ENCODE measurements around the gene FAM83G. TPM values are rescaled to one million over a fixed set of nuclear protein-coding genes. Genes with fewer than 3 reads are reported as not detected.
"Not testable (repeated sequence)": the region's sequence is repeated elsewhere in the genome, so short reads cannot be mapped to it uniquely, and the experiment has no call there.

Gene FAM83G, protein sequence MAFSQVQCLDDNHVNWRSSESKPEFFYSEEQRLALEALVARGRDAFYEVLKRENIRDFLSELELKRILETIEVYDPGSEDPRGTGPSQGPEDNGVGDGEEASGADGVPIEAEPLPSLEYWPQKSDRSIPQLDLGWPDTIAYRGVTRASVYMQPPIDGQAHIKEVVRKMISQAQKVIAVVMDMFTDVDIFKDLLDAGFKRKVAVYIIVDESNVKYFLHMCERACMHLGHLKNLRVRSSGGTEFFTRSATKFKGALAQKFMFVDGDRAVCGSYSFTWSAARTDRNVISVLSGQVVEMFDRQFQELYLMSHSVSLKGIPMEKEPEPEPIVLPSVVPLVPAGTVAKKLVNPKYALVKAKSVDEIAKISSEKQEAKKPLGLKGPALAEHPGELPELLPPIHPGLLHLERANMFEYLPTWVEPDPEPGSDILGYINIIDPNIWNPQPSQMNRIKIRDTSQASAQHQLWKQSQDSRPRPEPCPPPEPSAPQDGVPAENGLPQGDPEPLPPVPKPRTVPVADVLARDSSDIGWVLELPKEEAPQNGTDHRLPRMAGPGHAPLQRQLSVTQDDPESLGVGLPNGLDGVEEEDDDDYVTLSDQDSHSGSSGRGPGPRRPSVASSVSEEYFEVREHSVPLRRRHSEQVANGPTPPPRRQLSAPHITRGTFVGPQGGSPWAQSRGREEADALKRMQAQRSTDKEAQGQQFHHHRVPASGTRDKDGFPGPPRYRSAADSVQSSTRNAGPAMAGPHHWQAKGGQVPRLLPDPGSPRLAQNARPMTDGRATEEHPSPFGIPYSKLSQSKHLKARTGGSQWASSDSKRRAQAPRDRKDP
- 0.18 TPM for polyA plus RNA-seq (ENCODE audit: insufficient read length)

DNA sequence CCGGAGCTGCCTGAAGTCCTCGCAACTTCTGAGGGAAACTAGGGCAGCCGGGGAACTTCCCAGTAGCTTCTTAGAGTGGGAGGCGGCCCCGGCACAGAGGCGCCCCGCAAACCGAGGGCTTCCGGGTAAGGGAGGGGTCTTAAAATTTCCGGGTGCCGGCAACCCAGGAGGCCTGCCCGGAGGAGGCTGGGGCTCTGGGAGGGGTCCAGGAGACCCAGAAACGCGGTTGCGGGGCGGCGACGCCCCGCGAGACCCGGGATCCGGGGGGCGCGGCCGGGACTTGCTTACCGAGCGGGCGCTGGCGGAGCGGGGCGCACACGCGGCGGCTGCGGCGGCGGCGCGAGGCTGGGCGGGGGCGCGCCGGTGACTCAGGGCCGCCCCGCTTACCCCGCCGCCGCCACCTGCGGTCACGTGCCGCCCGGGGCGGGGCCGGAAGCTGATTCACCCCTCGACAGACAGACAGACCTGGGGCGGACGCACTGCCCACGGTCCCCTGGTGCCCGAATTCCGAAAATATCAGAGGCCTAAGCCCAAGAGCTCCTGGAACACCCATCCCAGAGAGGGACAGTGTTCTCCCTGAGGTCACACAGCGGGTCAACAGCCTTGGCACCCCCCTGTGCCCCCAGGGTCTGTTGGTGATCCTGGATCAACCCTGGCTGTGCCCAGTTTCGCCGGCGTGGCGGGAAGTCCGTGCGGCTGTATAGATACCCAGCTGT, at the start of gene FAM83G:
TSS of gene FAM83G (minus strand) at position 344 of the 716 bp plus-strand sequence. CDS start 723 bp downstream, outside the sequence.
- DNase-seq (ENCODE audit: low read depth): no peak

DNA sequence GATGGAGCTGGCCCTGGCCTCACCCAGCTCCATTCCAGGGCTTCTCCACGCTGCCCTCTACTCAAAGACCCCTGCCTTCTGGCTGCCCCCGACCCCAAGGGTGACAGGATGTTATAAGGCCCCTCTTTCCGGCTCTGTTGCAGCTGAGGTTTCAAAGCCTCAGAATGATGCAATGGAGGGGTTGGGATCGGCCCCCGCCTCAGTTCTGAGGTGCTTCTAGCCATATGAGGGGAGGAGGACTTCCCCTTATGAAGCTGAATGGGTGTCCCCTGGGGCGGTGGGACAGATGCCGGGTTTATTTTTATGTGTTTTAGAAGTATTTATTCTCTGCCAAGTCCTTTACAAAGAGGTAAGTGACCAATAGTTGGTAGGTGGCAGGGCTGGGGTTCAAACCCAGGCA, 44.3 kb upstream of the FAM83G start:
- DNase-seq (ENCODE audit: low read depth): not testable (repeated sequence)

DNA sequence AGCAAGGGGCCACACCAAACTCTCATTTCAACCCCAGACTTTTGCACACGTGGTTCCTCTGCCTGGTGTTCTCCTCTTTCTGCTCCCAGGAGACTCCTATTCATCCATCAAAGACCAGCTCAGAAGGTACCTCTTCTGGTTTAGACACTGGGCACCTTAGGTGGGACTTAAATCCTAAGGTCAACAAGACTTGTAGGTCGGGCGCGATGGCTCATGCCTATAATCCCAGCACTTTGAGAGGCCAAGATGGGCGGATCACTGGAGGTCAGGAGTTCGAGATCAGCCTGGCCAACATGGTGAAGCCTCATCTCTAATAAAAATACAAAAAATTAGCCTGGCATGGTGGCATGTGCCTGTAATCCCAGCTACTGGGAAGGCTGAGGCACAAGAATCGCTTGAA, 42.9 kb upstream of the FAM83G start:
- not testable (repeated sequence) for DNase-seq (ENCODE audit: low read depth)

DNA sequence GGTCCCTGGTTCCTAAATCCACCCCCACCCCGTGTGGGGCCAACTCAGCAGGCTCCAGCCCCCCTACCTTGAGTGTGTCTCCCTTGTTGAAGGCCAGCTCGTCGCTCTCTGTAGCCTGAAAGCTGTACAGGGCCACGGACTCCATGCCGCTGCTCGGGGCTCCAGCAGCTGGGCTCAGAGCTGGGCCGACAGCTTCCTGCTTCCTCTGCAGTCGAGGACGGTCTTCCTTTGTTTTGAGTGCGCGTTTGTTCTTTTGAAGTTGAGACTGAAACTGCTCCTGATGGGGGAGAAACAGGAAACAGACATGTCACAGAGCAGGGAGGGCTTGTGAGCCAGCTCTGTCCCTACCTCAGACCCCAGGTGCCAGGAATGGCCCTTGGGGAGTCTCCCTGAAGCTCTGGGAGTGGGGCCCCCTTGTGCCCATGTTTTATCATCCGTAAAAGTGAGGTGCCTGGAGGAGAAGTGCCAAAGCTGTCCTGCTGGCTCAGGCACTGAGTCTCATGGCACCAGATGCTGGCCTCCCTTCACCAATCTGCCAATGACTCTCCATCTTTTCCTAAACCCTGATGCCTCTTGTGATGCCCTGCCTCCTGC, 42.3 kb upstream of the FAM83G start, which contains the start of gene GRAP:
TSS of gene GRAP (minus strand) at position 176 of the 594 bp plus-strand sequence. CDS start at position 145, 31 bp downstream.
- DNase-seq (ENCODE audit: low read depth): not testable (repeated sequence)

DNA sequence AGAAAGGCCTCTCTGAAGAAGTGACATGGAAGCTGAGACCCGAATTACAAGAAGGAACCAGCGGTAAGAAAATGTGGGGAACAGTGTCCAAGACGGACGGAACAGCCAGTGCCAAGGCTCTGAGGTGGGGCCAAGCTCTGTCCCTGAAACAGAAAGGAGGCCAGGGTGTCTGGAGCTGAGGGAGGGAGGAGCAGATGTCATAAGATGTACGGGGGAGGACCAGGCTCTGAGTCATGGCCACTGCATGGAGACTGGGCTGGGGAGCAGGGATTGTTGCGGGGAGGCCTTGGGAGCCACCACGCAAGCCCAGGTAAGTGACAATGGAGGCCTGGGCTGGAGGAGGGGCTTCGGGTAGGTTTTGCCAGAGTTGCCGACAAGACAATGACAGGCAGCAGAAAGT, 40.1 kb upstream of the FAM83G start:
- not testable (repeated sequence) for DNase-seq (ENCODE audit: low read depth)

DNA sequence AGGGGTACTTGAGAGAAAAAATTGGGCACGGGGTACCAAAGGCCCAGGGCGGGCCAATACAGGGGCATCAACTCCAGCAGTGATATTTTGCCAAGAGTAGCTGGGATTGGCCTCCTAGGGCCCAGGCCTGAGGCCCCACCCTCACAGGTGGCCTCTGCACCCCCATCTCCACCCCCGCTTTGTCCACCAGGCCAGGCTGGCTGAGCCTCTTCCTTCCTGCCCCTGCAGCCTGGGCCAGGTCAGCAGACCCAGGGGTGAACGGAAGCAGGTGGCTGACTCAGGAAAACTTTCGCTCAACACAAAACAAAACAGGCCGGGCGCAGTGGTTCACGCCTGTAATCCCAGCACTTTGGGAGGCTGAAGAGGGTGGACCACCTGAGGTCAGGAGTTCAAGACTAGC, 38.5 kb upstream of the FAM83G start:
- not testable (repeated sequence) for DNase-seq (ENCODE audit: low read depth)

DNA sequence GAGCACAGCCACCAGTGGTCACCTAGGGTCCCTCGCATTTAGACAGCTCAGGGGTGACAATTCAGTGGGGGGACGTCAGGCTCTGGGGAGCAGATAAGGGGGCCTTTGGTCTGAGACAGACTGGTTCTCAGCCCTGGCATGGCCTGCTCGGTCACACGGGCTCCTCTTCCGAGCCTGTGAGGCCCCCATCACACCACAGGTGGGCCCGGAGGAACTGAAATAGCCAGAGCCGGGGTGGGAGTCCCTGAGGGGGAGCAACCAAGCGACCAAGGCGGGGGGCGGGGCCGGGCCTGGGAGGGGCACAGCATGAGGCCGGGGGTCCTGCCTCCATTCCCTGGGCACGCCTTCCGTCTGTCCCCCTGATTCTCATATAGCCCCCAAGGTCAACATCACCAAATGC, 37.8 kb upstream of the FAM83G start:
- DNase-seq (ENCODE audit: low read depth): not testable (repeated sequence)

DNA sequence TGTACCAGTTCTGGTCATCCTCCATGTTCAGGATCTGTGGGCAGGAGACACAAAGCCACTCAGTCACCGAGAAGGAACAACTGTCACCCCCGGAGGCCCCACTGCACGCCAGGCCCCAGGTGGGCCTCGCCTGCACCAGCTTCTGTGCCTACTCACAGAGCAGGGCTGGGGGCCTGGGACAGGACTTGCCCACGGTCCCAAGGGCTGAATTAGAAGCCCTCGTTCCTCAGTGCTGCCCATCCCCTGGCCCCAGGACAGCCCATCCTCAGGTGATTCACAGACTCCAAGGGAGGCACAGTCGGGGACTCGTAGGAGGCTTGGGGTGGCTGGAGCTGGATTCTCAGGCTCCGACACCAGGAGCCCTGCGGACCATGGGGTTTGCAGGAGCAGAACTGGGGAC, 37.3 kb upstream of the FAM83G start:
- DNase-seq (ENCODE audit: low read depth): not testable (repeated sequence)

DNA sequence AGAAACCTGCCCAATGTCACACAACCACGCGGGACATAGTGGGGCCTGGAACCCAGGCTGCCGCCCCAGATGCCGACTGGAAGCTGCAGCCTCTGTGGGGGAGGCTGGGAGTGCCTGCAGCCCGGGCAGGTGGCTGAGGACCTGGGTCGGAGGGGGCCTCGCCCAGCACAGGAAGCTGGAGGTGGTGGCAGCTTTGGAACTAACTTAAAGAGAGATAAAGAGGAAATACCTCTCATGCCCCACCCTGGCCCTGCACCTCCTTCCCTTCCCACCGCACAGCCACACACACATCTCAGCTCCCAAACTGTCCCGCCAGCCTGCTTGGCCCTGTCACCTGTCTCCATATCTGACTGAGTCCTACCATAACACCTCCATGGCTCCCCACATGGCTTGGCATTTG, 35.8 kb upstream of the FAM83G start:
- not testable (repeated sequence) for DNase-seq (ENCODE audit: low read depth)

DNA sequence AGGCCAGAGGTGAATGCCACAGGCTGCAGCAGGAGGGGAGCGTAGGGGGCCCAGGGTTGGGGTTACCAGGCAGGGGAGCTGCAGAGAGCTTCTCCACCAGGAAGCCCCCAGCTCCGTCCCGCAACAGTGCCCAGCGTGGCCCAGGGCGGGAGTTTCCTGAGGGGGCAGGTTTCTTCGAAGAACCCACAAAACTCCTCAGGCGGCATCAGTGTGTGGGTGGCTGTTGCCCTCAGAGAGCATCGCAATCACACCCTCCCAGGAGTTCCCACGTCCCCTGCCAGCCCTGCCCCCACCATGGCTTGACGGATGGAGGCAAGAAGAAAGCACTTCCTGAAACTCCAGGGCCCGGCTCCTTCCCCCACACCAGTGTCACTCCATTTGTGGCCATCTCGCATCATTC, 34.2 kb upstream of the FAM83G start:
- not testable (repeated sequence) for DNase-seq (ENCODE audit: low read depth)

DNA sequence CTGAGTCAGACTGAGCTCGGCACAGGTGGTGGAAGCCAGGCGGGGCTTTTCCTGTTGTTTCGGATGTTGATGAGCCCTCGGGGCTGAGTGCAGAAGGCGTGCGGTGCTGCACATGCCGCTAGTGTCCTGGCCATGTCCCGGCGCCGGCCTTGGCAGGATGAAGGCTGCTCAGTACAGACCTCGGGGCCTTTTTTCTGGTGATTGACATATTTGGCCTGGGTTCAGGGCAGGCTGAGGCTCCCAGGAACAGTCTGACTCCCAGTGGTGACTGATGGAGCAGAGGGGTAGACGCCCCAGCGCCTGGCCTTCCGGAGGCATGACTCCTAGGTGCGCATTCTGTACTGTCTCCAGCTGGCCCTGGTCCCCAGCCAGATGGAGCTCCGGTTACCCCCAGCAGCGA, 33.4 kb upstream of the FAM83G start:
- not testable (repeated sequence) for DNase-seq (ENCODE audit: low read depth)

DNA sequence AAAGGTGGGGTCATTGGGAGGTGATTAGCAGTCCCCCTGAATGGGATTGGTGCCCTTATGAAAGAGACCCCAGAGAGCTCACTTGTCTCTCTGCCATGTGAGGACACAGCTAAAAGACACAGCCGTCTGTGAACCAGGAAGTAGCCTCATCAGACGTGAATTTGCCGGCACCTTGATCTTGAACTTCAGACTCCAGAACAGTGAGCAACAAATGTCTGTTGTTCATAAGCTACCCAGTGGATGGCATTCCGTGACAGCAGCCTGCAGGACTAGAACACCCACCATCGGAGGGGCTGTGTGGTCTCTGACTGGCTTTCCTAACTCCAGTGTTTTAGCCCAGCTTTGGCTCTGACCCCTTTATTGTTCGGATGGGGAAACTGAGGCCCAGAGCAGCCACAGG, 33.0 kb upstream of the FAM83G start:
- DNase-seq (ENCODE audit: low read depth): not testable (repeated sequence)

DNA sequence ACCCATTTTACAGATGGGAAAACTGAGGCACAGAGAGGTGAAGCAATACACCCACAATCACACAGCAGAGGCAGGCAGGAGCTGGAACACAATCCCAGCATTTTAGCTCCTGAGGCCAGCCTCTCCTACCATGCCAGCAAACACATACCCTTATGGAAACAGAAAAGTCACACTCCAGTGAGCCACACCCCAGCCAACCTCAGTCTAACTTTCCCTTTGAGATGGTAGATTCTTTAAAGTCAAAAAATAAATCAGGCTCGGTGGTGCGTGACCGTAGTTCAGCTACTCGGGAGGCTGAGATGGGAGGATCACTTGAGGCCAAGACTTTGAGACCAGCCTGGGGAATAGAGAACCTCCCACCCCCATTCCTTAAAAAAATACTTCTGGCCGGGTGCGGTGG, 31.6 kb upstream of the FAM83G start:
- not testable (repeated sequence) for DNase-seq (ENCODE audit: low read depth)

DNA sequence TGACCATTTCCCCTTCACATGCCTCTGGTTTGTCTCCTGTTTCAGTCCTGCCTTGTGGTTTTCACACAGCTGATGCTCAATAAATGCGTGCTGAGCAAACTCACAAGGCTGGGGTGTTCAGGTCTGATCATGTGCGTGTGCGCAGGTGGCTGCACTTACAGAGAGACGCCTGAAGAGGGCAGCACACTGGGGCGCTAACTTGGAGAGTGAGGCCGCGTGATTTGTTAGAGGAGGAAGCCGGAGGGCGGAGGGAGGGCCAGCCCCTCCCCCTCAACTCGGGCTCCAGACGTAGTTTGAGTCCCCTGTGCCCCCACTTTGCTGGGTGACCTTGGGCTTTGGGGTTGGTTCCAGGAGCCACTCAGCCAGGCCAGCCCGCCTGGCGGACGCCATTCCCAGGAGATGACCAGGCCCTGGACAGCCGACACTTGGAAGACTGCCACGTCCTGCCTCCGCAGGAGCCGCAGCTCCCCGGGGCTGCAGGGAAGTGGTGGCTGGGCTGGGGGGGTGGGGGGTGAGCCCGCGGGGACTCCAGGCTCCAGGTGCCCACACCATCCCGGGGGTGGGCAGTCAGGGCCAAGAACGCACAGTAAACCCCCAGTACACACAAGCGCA, 27.9 kb upstream of the FAM83G start:
- not testable (repeated sequence) for DNase-seq (ENCODE audit: low read depth)

DNA sequence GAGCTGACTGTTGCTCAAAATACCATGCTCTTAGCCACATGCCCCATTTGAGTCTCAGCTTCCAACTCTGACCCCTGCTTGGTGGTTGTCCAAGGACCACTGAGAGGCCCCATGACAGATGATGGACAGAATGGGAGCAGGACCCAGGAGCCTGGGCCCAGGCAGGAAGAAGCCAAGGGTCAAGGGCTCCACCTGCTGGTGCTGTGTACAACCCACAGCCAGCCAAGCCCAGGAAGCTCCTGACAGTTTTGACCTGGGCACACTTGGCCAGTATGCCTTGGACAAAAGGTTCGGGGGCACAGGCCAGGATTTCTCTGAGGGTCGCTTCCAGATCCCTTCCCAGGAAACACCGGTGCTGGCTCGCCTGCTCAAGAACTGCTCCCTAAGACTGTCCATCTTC, 27.2 kb upstream of the FAM83G start:
- not testable (repeated sequence) for DNase-seq (ENCODE audit: low read depth)

DNA sequence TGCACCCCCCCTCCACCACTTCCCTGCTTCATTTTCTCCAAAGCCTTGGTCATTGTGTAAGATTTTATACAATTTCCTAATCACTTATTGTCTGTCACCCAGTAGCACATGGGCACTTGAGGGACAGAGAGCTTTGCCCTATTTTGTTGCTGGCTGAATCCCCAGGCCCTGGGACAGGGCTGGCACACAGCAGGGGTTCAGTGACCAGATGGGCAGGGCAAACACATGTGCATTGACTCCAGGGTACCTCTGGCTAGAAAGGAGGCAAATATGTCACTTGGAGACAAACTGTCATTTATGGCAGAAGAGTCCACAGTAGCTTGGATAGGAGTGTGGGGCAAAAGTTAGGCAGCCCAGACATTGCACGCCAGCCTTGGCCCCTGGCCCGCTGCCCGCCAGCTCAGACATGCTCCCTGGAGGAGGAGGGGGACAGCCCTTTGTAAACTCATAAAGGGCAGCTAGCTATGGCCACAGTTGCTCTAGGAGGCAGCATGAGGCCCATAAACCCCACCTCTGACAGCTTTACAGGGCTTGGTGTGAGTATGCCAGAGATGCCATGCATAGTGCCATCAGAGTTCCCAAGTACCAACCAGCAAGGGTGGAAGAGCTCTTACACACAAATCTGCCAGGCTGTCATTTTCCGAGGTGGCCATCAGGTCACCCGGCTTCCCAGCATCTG, 26.3 kb upstream of the FAM83G start:
- not testable (repeated sequence) for DNase-seq (ENCODE audit: low read depth)

DNA sequence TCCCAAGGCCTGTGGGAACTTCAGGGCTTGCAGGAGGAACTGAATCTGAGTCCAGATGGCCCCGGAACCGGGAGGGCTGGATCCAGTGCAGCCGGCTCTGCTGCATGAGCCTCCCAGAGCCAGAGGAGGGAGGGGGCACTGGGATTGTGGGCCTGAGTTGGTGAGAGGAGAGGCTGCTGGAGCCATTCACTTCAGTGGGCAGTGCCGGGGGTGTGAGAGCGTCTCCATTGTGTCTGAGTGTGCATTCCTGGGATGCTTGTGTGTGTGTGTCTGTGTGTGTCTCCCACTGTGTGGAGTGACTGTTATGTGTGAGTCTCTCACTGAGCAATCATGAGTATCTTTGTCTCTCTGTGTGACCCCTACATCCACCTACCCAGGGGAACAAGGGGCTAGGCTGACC, 25.2 kb upstream of the FAM83G start:
- not testable (repeated sequence) for DNase-seq (ENCODE audit: low read depth)

DNA sequence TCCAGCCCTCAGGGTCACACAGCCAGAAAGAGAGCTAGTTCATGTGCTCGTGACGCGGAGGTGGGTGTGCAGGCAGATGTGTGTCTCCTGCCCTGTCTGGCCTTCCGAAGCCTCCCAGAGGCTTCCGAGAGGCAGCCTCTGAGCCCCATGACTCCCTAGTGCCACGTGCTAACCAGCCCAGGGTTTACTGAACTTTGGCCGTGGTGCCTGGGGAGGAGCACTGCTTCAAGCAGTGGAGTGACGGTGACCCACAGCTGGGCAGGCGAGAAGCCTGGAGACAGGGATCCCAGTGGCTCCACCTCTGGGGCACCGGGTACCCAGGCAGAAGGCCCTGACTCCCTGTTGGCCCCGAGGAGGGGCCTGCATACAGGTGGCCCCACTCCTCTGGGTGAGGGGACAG, 24.1 kb upstream of the FAM83G start:
- not testable (repeated sequence) for DNase-seq (ENCODE audit: low read depth)

DNA sequence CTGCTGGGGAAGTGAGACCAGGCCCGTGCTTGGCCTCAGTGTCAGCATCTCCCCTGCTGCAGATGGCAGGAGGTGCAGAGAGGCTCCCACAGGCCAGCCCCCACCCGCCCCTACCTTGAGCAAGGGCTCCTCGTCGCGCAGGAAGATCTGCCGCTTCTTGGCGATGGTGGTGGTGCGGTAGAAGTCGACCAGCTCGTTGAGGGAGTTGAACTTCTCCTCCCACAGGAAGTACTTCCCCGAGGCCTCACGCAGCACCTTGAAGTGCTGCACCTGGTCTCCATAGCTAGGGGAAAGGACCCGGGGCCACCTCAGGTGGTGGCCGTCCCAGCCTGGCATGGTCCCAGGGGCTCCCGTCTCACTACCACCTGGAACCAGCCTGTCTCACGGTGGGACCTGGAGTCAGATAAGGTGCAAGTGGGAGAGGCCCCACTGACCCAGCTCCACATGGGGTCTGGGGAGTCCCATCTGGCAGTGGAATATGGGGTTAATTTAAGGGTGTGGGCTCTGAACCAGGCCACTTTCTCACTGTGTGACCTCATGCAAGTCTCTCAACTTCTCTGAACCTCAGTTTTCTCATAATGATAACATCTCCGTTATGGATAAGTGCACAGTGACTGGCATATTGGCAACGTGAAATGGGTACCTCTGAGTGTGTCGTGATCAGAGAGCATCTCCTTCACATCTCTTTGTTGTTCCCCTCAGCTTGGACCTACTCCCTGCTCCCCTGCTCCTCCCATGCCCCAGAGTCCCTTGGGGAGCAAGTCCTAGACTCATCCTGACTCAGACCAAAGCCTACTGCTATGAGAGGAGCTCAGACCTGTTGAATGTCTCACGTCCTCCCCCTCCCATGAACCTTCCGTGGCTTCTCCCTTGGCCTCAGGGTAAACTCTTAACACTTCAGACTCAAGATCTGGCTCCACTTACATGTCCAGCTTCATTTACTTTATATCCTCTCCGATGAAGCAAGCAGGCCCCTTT, 19.8 kb upstream of the FAM83G start:
- DNase-seq (ENCODE audit: low read depth): no peak
